Activated T-cell treated with anti-CD3 and anti-CD28 coated beads, Interleukin-2, amount 50 U/mL, for 4 hours (primary cell): ENCODE data around the gene ALKBH4. TPM values are rescaled to one million over a fixed set of nuclear protein-coding genes. Genes with fewer than 3 reads are reported as not detected.
"Not testable (repeated sequence)": the region's sequence is repeated elsewhere in the genome, so short reads cannot be mapped to it uniquely, and the experiment has no call there.

ENCODE experiments used
- ATAC-seq, 2 donors: fragments of 200-7000 bp; cut with Tn5 transposase; one replicate each; pipeline ENCODE4 v1.10.0; 2021
- DNase-seq: peaks from one replicate; pipeline ENCODE4 v3.0.0-alpha.2; 2020
- H3K27me3 Mint-ChIP-seq: one replicate; pipeline ENCODE4 v1.8.0; 2021; ENCODE audit warnings: low read depth, mixed read lengths
- H3K36me3 Mint-ChIP-seq: one replicate; pipeline ENCODE4 v1.8.0; 2022; ENCODE audit warnings: mixed read lengths; ENCODE audit not compliant: insufficient read depth
- H3K4me1 Mint-ChIP-seq: one replicate; pipeline ENCODE4 v1.8.0; 2021; ENCODE audit warnings: low read depth, mixed read lengths
- H3K4me3 Mint-ChIP-seq: one replicate; pipeline ENCODE4 v1.8.0; 2021; ENCODE audit warnings: mild to moderate bottlenecking, moderate library complexity, mixed read lengths
- H3K9me3 Mint-ChIP-seq: one replicate; pipeline ENCODE4 v1.8.0; 2021; ENCODE audit warnings: mixed read lengths
- total RNA-seq, 3 donors: library from RNA; stranded (reverse); gene quantifications; one replicate each; pipeline ENCODE4 v1.2.1, GENCODE V29; 2021

ALKBH4 gene
- total RNA-seq, result 10 to 100 TPM; 13.7 to 15.4 (median 15.0) TPM

- Mint-ChIP-seq H3K9me3 (no peaks in the 10 kb centered on the region), H3K4me3 (peak within 1 kb of the TSS; percentile 94), H3K4me1 (peaks cover 32% of the 10 kb centered on the region), H3K36me3 (no peaks in the 10 kb centered on the region), H3K27me3 (no peaks in the 10 kb centered on the region)
- DNase-seq (peak; percentile 94), ATAC-seq (peak; percentile 96)
Observed at GRCh38 chr7:102464577-102465280, at the start of gene ALKBH4, which contains the start of gene LRWD1. ALKBH4 (minus strand) TSS chr7:102464863; CDS start chr7:102464836, 27 bp downstream. LRWD1 (plus strand) TSS chr7:102464984; CDS start chr7:102465081, 97 bp downstream.

- H3K4me3 Mint-ChIP-seq, DNase-seq, H3K36me3 Mint-ChIP-seq, H3K4me1 Mint-ChIP-seq, H3K9me3 Mint-ChIP-seq, ATAC-seq, H3K27me3 Mint-ChIP-seq: not testable (repeated sequence)
Observed at GRCh38 chr7:102512642-102513221, 48.1 kb upstream of the ALKBH4 start.

- not testable (repeated sequence) for H3K9me3 Mint-ChIP-seq, H3K4me1 Mint-ChIP-seq, H3K36me3 Mint-ChIP-seq, H3K27me3 Mint-ChIP-seq, H3K4me3 Mint-ChIP-seq, DNase-seq
- peak; percentile 82 to 84 for ATAC-seq
Observed at GRCh38 chr7:102511860-102512522, 47.3 kb upstream of the ALKBH4 start.

- ATAC-seq, H3K36me3 Mint-ChIP-seq, H3K4me3 Mint-ChIP-seq, H3K4me1 Mint-ChIP-seq, H3K9me3 Mint-ChIP-seq, H3K27me3 Mint-ChIP-seq, DNase-seq: not testable (repeated sequence)
Observed at GRCh38 chr7:102510575-102510974, 45.9 kb upstream of the ALKBH4 start.

- H3K36me3 Mint-ChIP-seq, H3K27me3 Mint-ChIP-seq, H3K4me1 Mint-ChIP-seq, ATAC-seq, H3K4me3 Mint-ChIP-seq, DNase-seq, H3K9me3 Mint-ChIP-seq: not testable (repeated sequence)
Observed at GRCh38 chr7:102507410-102508088, 42.9 kb upstream of the ALKBH4 start.

- H3K27me3 Mint-ChIP-seq, H3K4me3 Mint-ChIP-seq, H3K9me3 Mint-ChIP-seq, H3K4me1 Mint-ChIP-seq, ATAC-seq, H3K36me3 Mint-ChIP-seq, DNase-seq: not testable (repeated sequence)
Observed at GRCh38 chr7:102505298-102506185, 40.9 kb upstream of the ALKBH4 start.

GRCh38 chr7:102503141-102503540 is 38.5 kb upstream of the ALKBH4 start:
- not testable (repeated sequence) for H3K27me3 Mint-ChIP-seq, H3K4me1 Mint-ChIP-seq, ATAC-seq, H3K36me3 Mint-ChIP-seq, H3K9me3 Mint-ChIP-seq, DNase-seq, H3K4me3 Mint-ChIP-seq

GRCh38 chr7:102498321-102498720 is 33.7 kb upstream of the ALKBH4 start:
- H3K36me3 Mint-ChIP-seq, H3K4me3 Mint-ChIP-seq, DNase-seq, H3K9me3 Mint-ChIP-seq, H3K4me1 Mint-ChIP-seq, ATAC-seq, H3K27me3 Mint-ChIP-seq: not testable (repeated sequence)

GRCh38 chr7:102497308-102497707 is 32.6 kb upstream of the ALKBH4 start:
- ATAC-seq, H3K9me3 Mint-ChIP-seq, H3K4me3 Mint-ChIP-seq, DNase-seq, H3K27me3 Mint-ChIP-seq, H3K36me3 Mint-ChIP-seq, H3K4me1 Mint-ChIP-seq: not testable (repeated sequence)

- not testable (repeated sequence) for H3K27me3 Mint-ChIP-seq, DNase-seq, ATAC-seq, H3K9me3 Mint-ChIP-seq, H3K4me3 Mint-ChIP-seq, H3K4me1 Mint-ChIP-seq, H3K36me3 Mint-ChIP-seq
Observed at GRCh38 chr7:102496861-102497260, 32.2 kb upstream of the ALKBH4 start.

- H3K4me3 Mint-ChIP-seq, H3K36me3 Mint-ChIP-seq, H3K27me3 Mint-ChIP-seq, H3K9me3 Mint-ChIP-seq, DNase-seq, H3K4me1 Mint-ChIP-seq: not testable (repeated sequence)
- peak; percentile 80 to 81 for ATAC-seq
Observed at GRCh38 chr7:102494473-102495149, 29.9 kb upstream of the ALKBH4 start.

GRCh38 chr7:102494026-102494425 is 29.4 kb upstream of the ALKBH4 start:
- H3K9me3 Mint-ChIP-seq, DNase-seq, H3K36me3 Mint-ChIP-seq, H3K4me1 Mint-ChIP-seq, H3K27me3 Mint-ChIP-seq, H3K4me3 Mint-ChIP-seq: not testable (repeated sequence)
- peak in 1 of 2 donors; percentile 2 for ATAC-seq

GRCh38 chr7:102493220-102493935 is 28.7 kb upstream of the ALKBH4 start:
- H3K4me1 Mint-ChIP-seq, H3K27me3 Mint-ChIP-seq, DNase-seq, H3K9me3 Mint-ChIP-seq, H3K36me3 Mint-ChIP-seq, H3K4me3 Mint-ChIP-seq: not testable (repeated sequence)
- ATAC-seq, result peak in 1 of 2 donors; percentile 18
